AG20443 (cell line): ENCODE data around the gene CAPRIN1.

Experiments
- DNase-seq: peaks from one replicate; pipeline ENCODE4 v3.0.0; 2012; ENCODE audit warnings: low spot score, mixed read lengths

CAPRIN1 gene

DNA sequence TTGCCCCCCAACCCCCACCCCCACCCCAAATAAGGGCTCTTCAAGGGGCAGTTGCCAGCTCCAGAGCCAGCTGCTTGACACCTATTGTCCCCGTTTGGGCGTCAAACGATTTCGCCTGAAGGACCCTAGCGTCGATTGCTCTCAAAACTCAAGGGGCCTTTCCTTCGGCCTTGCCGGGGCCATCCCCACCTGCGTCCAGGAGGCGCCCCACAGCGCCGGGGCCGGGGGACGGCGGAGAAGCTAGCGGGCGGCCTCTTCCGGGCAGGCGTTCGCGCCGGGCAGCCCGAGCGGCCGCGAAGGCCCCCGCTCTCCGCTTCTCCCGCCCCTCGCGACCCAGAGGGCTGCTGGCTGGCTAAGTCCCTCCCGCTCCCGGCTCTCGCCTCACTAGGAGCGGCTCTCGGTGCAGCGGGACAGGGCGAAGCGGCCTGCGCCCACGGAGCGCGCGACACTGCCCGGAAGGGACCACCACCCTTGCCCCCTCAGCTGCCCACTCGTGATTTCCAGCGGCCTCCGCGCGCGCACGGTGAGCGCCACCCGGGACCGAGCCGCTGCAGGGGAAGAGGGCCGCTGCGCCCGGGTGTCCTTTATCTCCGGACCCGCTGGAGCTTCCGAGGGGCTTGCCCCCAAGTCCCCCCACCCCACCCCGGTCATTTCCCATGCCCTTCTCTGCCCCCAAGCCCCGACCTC lies at the start of gene CAPRIN1:
Gene CAPRIN1, plus strand, starts transcription at position 383 of the 687 bp plus-strand sequence. CDS start 690 bp downstream, outside the sequence.
- peak; percentile 95 for DNase-seq

DNA sequence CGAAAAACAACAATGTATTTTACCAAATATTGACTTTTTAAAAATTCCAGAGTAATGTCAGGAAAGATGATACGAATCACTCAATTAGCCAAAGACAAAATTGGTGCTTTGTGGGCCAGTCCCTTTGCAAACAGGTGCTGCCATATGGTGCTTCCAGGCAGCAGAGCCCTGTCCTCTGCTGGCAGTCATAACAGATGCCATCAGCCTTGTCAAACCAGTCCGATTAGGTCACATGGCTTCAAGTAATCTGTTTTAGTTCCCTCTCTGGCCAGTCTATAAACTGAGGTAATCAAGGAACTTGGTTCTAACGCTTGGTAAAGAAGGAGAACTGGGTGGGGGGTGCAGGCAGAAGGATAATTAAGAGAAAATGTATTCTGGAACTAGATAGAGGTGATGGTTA lies 49.1 kb upstream of the CAPRIN1 start:
- no peak for DNase-seq

- no peak for DNase-seq
Observed at GRCh38 chr11:34004236-34004635, 47.3 kb upstream of the CAPRIN1 start.

DNA sequence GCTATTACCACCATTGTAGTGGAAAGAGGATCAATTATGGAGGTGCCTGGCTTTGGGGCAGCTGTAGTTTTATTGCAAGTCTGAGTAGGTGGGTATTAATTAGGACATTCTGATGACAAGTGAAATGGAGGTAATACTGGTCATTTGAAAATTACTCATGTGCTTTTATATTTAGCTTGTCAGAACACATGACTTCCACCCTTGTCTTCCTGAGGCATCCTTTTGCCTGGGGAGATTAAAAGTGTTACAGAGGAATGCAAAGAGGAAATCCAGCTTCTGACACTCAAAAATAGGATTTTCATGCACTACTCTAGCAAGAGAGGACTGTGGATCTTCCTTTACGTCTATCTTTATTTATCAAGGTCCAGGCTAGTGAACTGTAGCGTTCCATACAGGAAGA lies 44.7 kb upstream of the CAPRIN1 start:
- no peak for DNase-seq

DNA sequence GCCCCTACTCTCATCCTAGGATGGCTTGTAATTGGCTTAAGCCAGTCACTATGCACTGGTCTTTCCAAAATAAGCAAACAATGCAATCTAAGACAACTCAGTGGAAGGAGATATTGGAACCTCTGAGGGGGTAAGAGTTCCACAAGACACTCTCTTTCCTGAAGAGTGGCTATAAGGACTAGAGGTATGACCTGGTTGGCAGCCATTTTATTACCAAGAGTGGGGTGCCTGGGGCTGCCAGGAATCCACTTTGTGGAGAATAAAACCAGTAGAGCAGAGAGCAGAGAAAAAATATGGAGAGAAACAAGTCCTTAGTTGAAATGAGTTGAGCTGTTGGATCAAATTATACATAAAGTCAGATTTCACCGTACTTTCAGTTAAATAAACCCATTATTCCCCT lies 38.8 kb upstream of the CAPRIN1 start:
- DNase-seq, result no peak

GRCh38 chr11:34013898-34014571 lies 37.5 kb upstream of the CAPRIN1 start:
- DNase-seq, result peak; percentile 27

DNA sequence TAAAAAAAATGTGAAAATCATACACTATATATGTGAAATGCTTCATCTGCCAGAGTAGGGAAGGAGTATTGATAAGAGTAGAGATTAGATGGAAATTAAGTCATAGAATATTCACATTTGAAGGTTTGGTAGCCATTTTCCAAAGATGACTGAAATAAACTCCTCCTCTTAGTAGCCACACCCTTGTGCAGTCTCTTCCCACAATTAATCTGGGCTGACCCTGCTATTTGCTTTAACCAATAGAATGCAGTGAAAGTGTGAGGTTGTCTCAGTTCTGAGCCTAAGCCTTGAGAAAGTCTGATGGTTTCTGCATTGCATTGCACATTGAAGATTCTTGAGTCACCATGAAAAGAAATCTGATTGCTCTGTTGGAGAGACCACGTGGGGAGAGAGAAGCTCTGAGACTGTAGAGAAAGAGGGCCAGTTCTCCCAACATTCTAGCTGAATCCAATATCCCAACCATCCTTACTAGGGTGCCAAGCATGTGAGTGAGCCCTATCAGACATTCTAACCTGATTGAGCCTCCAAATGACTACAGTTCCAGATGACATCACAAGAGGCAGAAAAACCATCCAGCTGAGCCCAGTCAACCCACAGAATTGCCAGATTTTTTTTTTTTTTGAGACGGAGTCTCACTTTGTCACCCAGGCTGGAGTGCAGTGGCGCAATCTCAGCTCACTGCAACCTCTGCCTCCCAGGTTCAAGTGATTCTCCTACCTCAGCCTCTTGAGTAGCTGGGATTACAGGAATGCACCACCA lies 29.4 kb upstream of the CAPRIN1 start:
- DNase-seq, result no peak

GRCh38 chr11:34026432-34026831 lies 25.1 kb upstream of the CAPRIN1 start:
- DNase-seq, result no peak

- DNase-seq, result no peak
Observed at GRCh38 chr11:34027516-34028408, 23.8 kb upstream of the CAPRIN1 start.

- DNase-seq, result peak; percentile 72
Observed at GRCh38 chr11:34028425-34028824, 23.1 kb upstream of the CAPRIN1 start.

DNA sequence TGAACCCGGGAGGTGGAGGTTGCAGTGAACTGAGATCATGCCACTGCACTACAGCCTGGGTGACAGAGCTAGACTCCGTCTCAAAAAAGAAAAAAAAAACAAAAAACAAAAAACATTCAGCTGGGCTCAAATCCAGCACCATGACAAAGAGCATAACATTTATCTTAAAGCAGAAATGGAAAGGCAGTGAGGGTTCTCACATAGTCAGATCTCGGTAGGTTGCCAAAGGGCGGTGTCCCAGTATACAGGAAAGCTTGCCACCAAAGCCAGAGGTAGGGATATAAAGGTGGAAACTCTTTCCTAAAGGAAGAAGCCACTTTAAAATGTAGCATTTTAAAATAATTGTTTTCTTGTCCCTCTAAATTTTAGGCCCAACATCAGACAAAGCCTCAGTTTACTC lies 22.4 kb upstream of the CAPRIN1 start:
- peak; percentile 24 for DNase-seq

GRCh38 chr11:34030382-34030781 lies 21.1 kb upstream of the CAPRIN1 start:
- DNase-seq, result no peak

DNA sequence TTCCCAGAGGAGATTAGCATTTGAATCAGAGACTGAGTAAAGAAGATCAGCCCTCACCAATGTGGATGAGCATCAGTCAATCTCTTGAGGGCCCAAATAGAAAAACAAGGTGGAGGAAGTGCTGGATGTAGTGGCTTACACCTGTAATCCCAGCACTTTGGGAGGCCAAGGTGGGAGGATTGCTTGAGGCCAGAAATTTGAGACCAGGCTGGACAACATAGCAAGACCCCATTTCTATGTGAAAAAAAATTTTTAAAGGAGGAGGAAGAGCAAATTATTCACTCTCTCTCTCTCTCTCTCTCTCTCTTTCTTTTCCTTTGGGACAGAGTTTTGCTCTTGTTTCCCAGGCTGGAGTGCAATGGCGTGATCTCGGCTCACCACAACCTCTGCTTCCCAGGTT lies 18.1 kb upstream of the CAPRIN1 start:
- no peak for DNase-seq

GRCh38 chr11:34034053-34034452 lies 17.5 kb upstream of the CAPRIN1 start:
- no peak for DNase-seq

- no peak for DNase-seq
Observed at GRCh38 chr11:34036456-34036855, 15.1 kb upstream of the CAPRIN1 start.

DNA sequence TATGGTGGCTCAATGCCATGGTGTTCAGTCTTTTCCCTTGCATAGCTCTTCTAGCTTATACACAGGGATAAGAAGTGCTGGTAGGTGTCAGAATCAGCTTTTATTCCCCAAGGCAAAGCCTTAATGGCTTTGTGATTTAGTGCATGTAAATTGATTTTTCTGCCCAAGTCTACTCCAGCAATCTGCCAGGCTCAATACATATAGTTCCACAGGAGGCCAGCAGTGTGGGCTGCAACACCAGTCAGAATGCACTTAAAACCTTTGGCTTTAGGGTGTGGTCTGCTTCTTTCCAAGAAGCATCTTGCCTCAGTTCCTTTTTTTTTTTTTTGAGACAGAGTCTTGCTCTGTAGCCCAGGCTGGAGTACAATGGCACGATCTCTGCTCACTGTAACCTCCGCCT lies 14.5 kb upstream of the CAPRIN1 start:
- DNase-seq, result no peak

DNA sequence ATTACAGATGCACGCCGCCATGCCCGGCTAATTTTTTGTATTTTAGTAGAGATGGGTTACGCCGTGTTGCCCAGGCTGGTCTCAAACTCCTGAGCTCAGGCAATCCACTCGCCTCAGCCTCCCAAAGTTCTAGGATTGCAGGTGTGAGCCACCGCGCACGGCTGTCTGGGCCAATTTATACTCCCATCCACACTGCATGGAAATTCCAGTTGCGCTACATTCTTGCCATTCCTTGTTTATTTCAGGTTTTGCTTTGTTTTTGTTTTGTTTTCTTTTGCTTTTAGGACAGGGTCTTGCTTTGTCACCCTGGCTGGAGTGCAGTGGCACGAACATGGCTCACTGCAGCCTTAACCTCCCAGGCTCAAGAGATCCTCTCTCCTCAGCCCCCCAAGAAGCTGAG lies 11.0 kb upstream of the CAPRIN1 start:
- DNase-seq, result no peak

- peak; percentile 80 for DNase-seq
Observed at GRCh38 chr11:34044664-34045485, 6.7 kb upstream of the CAPRIN1 start.

- no peak for DNase-seq
Observed at GRCh38 chr11:34049028-34049427, 2.5 kb upstream of the CAPRIN1 start.

GRCh38 chr11:34050581-34051348 lies 766 bp upstream of the CAPRIN1 start:
- DNase-seq, result peak; percentile 72
